Activated effector memory CD4-positive, alpha-beta T cell treated with Interleukin-2 at 50 U/mL for 16 hours (primary cell): Measurements from ENCODE around the gene MN1.

Source experiments
- DNase-seq: peaks from one replicate; pipeline ENCODE4 v3.0.0-alpha.2; 2020

MN1 gene

DNA sequence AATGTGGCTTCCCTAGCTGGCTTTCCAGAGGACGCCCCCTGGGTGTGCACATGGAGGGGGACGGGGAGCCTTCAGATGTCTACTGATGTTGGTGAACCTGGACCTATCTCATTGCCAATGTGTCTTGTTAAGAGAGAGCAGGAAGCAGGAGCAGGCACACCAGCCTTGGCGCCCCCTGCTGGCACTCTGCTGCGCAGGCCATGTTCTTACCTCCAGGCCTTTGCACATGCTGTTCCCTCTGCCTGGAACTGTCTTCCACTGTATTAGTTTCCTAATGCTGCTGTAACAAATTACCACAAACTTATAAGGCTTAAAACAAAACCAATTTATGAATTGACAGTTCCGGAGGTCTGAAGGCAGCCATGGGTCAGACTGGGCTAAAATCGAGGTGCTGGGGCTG lies 23.6 kb upstream of the MN1 start:
- DNase-seq, result no peak

DNA sequence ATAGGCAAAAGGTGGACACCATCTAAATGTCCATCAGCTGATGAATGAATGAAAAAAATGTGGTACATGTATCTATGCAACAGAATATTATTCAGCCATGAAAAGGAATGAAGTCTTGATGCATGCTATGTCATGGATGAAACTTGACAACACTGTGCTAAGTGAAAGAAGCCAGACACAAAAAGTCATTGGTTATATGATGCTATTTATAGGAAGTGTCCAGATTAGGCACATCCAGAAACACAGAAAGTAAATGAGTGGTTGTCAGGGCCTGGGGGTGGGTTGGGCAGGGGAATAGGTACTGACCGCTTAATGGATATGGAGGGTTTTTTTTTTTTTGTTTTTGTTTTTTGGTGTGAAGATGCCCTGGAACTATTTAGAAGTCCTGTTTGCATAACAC lies 21.7 kb upstream of the MN1 start:
- DNase-seq, result no peak

DNA sequence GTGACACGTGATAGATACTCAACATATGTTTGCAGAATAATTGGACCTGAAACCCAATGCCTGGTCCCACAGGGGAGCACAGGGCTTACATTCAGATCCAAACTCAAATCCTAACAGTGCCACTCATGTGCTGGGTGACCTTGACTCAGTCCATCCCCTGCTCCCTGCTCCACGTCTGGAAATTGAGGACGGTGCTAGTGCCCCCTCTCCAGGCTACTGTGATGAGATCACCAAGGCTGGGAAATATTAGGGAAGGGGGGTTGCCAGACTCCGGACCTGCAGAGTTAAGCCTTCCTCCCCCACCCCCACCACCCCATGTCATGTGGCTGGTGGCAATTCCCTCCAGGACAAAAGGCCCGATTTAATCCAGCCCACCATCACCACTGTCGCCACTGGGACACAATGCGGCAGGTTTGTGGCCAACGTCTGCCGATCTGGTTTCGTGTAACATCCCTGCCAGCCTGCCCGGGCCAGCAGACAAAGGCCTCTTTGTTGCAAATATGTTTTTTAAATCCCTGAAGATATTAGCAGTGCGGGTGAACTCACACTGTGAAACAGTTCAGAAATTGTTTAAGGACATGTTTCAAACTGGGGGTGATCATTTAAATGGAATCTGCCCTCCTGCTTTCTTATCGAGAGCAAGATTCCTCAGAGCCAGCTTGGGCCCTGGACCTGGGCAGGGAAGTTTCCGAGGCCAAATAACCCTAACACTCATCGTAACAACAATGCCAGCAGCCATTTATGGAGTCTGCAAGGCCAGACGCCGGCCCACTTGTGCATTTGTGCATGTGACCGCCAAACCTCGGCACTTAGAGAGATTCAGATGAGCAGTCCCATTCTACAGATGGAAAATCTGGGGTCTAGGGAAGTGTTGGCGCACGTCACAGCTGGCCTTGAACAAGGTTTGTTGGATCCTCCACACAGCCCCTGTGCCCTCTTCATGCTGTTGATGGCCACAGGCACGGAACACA lies 19.6 kb upstream of the MN1 start:
- no peak for DNase-seq

DNA sequence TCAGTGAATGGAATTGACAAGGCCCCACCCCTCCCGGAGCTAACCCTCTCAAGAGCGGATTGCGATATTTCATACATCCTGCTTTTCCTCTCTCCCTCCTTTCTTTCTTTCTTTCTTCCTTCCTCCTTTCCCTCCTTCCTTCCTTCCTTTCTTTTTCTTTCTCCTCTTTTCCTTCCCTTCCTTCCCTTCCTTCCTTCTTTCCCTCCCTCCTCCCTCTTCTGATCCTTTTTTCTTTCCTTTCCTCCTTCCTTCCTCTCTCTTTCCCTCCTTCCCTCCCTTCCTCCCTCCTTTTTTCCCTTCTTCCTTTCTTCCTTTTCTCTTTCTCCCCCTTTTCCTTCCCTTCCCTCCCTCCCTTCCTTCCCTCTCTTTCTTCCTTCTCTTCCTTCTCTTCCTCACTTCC lies 15.0 kb upstream of the MN1 start:
- no peak for DNase-seq

DNA sequence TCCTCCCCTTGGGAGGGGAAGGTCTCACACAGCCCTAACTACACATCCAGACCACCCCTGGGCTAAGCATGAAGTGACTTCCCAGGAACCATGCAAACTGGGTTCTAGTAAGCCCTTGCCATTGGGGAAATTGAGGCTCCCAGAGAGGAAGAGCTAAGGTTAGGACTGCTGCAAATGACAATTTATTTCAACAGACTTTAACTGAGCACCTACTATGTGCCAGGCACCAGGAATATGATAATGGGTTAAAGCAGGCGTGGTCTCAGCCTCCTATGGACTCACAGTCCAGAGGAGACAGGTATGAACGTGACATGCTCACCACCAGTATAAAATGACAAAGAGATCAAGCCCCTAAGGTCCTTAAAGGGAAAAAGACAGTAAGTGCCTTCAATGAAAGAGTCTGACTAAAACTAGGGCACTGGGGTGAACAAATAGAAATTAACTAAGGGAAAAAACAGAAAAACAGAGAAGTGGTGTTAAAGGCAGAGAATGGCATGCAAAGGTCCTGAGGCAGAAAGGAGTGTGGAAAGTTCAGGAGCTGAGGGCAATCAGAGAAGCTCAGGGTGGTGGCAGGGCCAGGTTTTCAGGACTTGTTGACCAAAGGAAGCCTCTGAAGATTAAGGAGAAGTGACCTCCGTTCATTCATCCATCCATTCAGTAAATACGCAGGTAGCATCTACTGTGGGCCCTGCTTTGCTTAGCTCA lies 14.4 kb upstream of the MN1 start:
- DNase-seq, result no peak

DNA sequence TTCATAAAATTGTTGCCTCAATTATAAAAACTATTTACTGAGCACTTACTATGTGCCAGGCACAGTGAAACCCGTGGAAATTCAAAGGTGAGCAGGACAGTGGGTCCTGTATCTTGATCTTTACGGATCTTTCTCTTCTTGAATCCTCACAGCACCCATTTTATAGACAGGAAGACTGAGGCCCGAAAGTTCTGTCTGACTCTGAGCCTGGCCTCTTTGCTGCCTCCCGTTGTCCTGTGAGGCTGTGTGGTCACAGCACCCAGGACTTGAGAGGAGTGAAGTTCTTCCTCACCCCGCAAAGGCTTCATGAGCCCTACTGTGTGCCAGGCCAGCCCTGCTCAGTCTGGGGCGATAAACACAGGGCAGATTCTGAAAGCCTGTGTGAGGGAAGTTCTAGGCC lies 13.4 kb upstream of the MN1 start:
- no peak for DNase-seq

DNA sequence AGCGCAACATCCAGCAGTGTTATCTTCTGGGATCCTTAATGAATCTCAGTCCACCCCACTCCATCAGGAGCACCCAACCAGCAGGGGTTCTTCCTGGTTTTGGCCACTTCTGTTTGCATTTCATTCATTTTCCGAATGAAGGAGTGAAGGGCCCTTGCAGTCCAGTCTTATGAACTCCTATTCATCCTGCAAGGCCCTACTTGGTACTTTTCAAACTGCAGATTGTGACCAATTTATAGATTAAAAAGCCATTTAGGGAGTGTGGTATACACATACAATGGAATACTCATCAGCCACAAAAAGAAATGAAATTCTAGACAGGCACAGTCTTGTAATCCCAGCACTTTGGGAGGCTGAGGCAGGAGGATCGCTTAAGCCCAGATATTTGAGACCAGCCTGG lies 10.2 kb upstream of the MN1 start:
- DNase-seq, result no peak

DNA sequence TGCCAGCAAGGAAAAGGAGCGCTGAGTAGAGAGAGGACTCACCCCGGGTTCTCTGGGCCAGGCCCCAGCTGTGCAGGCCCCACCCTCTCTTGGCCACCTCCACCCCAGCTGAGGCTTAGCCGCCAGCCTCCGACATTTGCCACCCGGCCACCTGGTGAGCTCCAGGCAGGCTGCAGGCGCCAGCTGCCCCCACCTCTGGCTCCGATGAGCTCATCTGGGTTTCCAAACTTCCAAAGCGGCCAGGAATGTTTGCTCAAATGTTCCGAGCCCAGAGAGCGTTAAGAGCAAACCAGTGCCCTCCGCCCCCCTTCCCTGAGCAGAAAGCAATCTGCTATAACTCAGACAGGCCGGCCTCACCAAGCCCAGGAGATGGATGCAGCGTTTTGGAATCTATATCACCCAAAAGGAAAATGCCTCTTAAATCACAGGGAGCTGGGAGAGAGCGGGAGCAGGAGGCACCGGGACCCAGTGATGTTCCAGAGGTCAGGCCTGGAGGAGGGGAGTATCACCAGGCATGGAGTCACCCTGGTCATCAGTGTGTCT lies 9.1 kb upstream of the MN1 start:
- no peak for DNase-seq

DNA sequence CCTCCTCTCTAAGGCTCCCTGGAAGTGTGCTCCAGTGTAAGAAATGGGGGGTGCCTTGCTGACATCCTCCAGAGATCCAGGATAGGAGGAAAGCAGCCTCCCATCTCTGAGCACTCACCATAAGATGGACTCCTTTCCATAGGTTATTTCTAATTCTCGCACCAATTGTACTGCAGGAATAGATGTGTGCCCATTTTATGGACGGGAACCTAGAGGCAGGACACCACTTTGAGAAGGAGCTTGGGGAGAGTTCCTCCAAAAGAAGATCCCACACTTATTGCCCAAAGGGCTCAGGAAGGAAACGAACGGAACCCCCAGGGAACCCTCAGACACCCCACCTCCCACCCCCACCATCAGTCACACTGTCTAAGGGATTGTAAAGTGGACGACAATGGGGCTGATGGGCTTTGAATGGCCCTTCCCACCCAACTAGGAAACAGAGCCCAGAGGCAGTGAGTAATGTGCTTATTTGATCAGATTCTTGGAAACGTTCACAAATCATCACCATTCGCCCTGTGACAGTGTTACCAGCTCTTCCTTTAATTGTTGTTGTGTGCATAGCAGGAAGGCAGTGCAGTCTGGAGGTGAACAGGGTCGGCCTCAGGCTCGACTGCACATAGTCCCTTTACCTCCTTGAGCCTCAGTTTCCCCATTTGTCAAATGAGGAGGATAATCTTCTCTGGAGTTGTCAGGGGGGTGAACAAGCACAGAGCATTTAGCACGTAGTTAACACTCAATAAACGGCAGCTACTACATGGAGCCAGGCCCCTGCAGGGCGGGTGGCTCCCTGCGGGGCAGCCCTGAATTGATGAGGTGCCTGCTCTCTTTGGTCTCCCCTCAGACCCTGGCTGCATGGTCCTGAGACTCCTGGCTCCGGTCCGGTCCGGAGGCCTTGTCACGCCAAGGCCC lies 8.4 kb upstream of the MN1 start:
- DNase-seq, result no peak

DNA sequence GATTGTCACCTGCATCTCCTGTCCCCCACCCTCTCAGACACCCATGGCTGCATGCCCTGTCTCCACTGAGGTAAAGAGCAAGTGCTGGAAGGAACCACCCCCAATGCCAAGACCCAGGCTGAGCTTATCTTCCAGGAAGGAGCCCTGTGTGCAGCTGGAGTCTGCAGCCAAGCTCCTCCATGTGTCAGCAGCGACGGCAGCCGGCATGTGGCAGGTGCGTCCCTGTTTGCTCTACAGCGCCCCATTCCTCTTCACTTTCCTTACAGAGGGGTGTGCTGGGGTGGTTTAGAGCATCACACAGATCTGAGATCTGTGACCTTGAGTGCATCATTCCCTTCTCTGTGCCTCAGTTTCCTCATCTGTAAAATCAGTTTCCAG lies 7.7 kb upstream of the MN1 start:
- DNase-seq, result no peak

DNA sequence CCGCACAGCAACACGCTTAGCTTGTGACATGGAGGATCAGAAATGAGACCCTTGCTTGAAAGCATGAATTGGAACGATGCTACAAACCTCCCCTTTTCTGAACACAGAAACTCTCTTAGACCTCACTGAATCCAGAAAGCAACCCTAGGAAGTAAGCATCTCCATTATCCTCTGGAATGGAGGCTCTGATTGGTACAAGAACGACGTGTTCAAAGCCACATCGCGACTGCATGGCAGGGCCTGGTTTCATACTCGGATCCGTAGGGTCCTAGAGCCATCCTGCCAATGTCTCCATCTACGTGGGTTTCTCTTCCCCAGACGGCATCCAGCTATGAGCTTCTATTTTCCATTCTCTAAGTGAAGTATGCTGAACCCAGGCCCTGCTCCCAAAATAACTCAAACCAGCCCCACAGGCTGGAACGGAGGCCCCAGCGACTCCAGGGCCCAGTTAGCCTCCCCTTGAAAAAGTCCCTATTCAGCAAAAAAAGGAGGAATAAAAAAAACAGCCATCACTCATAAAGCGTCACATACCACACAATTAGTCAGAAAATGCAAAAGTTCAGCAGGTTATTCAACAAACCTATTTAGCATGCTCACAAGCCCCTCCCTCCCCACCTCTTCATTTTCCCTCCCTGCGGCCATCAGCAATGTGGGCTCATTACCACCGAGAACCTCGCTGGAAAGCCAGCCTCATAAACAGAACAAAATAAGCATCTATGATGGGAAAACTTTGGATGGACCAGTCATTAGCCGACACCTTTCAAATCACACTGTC lies 7.1 kb upstream of the MN1 start:
- no peak for DNase-seq

DNA sequence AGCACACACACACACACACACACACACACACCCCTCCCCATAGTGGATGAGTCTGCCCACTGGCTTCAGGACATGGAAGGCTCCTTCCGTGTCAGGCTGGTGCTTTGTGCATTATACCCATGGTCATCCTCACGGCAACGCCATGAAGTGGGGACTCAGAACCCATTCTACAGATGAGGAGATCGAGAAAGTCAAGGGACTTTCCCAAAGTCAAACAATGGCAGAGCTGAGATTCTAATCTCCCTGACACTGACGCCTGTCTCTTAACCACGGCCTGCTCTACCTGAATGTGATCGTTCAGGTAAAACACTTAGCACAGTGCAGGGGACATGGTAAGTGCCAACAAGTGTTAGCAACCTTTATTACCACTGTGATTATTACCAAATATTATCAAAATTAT lies 4.3 kb upstream of the MN1 start:
- no peak for DNase-seq

DNA sequence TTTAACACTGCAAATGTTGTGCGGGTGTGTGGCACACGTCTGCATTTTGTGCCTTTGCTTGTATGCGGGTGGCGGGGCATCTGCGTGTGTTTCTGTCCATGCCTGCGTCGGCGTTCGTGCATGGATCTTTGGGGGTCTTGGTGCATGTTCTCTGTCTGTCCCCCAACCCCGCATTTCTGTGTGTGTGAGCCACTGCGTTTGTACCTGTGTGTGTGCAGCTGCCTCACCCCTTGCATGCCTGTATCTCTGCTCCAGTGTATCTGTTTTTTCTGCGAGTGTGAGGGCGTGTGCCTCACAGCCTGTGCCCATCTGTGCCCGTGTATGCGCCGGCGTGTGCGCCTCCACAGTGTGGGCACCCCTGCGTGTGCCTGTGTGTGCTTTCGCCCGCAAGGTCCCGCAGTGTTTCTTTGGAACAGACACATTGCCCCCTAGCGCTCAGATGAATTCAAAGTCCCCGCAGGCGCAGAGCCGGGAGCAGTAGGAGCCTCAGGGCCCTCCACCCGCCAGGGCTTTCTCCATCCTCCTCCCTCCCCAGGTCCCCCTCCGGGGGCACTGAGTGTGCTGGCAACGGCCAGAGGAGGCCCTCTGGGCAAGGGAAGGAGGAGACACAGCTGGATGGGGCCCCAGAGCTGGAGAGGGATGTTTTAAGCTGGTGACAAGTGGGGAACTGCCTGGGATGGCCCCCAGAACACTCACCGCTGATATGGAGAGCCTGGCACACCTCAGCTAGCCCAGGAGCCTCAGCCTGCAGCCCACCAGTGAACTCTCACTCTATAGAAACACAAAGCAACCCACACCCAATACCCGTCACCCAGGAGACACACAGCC lies 3.1 kb upstream of the MN1 start:
- peak; percentile 26 for DNase-seq

DNA sequence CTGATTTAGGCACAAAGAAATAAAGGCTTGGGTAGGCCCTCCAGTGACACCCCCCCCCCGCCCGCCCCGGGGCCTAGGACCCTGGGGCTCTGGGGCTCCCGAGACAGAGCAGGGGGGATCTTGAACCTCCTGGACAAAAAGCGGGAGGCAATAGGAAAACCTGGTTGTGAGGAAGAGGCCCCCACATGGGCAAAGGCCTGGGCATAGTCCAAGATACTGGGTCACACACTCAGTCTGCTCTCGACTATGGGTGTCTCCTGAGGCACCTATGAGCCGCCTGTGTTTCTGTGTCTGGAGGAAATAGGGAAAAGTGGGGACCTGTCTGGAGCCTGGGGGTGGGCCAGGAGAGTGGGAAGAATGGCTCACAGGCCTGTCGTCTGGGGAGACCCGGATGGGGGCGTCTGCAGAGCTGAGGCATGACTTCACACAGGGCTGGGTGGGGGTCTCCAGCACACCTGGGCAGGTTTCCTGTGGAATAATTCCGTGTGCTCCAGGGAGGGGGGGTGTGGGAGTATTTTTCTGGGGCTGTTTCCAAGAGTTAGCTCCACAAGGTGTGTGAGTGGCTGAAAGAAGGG lies 2.4 kb upstream of the MN1 start:
- no peak for DNase-seq

DNA sequence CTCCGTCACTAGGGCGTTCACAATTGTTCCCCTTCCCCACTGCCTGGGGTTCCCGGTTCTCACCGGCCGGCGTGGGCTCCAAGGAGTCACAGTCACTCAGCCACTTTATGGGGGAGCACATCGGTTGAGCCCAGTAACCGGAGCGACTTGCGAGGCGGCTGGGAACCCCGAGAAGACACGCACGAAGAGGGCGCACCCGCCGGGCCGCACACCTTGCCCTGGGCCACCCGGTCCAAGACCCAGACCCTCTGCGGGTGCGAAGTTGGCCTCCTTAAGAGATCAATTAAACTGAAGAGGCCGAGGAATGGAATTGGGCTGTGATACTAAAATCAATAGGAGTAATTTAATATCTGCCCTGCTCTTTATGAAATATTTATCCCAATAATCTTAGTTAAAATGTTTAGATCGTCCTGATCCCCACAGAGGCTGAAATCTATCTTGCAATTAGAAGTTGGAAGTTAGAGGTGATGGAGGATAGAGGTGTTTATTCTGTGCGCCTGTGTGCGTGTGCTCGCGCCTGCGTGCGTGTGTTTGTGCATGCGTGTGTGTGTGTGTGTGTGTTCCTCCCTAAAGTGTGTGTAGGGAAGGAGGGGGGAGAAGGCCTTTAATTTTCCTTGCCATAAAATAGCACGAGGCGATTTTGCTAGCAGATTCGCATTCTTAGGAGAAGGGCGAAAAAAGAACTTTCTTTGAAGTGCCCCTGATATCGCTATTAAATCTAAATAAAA lies 954 bp upstream of the MN1 start:
- no peak for DNase-seq

DNA sequence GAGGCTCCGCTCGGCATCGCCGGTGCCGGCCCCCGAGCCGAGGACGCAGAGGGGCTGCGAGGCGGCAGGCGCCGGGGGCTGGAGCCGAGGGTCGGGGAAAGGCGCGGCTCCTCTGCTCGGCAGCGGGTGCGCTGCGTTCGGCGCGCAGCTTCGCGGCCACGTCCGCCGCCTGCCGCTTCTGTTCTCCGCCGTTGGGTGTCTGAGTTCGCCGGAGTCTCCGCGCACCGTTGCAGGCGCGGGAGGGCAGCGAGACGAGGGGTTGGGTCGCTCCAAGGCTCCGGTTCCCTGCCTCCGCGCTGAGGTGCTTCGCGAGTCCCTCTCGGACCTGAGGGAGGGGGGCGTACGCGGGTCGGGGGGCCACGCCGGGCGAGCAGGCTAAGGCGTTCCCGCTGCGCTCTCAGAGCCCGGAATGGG lies 347 bp downstream of the MN1 start:
- peak; percentile 13 for DNase-seq

DNA sequence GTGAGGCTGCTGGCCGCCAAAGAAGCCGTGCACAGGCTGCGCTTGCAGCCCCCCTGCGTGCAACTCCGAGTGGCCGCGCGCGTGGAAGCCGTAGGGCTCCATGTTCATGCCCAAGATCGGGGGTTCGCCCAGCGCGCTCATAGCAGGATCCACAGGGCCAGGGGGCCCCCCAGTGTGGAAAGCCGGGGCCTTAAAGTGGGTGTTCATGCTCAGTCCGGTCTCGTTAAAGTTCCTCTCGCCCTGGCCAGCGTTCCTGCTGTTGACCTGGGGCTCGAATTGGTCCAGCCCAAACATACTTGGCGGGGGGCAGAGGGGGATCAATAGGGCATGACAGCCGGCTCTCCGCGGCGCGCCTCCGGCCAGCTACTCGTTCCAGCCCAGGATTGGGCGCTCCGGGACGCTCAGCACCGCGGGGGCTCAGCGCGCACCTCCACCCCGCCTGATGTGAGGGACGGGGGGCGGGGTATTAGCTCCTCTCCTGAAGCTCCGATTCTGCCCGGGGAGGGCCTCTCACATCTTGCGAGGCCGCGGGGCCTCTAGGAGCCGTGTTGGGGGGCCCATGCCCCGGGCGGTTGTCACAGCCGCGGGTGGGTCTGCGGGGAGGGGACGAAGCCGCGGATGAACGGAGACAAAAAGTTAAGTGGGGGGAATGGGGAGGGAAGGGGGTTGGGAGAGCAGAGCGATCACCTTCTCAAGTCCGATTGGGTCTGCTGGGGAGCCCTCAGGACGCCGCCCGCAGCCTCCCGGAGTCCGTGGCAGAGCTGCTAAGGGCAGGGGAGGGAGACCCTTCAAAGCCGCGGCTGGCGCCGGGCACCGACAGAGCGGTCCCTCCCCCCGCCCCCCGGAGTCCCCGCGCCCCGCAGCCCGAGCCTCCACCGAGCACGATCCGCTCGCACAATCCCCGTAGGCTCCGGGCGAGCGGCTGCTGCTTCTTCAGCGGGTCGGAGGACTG lies 1.0 kb downstream of the MN1 start:
- DNase-seq, result no peak

DNA sequence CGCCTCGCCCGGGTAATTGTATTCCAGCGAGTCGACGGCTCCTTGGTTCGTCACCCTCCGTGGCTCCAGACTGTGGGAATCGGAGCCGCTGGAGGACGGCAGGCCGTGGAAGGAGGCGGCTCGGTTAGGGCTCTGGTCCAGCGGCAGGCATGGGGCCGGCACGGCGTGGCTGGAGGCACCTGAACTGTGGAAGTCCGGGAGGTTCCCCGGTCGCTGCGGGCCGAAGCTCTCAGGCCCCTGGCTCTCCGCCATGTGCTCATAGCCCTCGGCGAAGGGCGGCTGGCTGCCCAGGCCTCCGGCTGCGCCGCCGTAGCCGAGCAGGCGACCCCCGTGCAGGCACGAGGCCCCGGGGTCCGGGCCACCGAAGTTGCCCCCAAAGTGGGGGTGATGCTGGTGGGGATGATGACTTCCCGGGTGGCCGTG lies 1.7 kb downstream of the MN1 start:
- DNase-seq, result no peak
